Measurements from ENCODE around the gene MICAL2.

The MICAL2 gene

GRCh38 chr11:12295943-12296342 is 185.6 kb downstream of the MICAL2 start:
- no peak for DNase-seq

GRCh38 chr11:12298610-12299009 is 188.2 kb downstream of the MICAL2 start:
- DNase-seq: no peak

- DNase-seq: no peak
These were observed 191.0 kb downstream of the MICAL2 start for GRCh38 chr11:12301379-12301778.

GRCh38 chr11:12303421-12304149 is 193.2 kb downstream of the MICAL2 start:
- DNase-seq: no peak

GRCh38 chr11:12306830-12307229 is 196.4 kb downstream of the MICAL2 start:
- DNase-seq: no peak

GRCh38 chr11:12312132-12312531 is 201.7 kb downstream of the MICAL2 start:
- DNase-seq: no peak

All from stimulated activated CD4-positive, alpha-beta T cell treated with anti-CD3 and anti-CD28 coated beads, Interleukin-4, amount 100 ng/mL, for 1 hour (primary cell).